Renal cortical epithelial cell (primary cell): Measurements from ENCODE around the gene SNED1. TPM values are rescaled to one million over a fixed set of nuclear protein-coding genes. Genes with fewer than 3 reads are reported as not detected.

Experiments used
- DNase-seq: peaks from one replicate; pipeline ENCODE4 v3.0.0-alpha.2; 2011; ENCODE audit warnings: low read depth
- total RNA-seq: library from RNA; depleted of rRNA; stranded (reverse); fragments of >200 nt; gene quantifications from 2 replicates; pipeline ENCODE4 v1.2.3, GENCODE V29; 2014

Gene SNED1
- total RNA-seq, 1 donor from 2014 or later, result 4.2 TPM

GRCh38 chr2:241128266-241128665, 129.8 kb downstream of the SNED1 start:
- no peak for DNase-seq

- DNase-seq, result no peak
These were observed 130.9 kb downstream of the SNED1 start for GRCh38 chr2:241129086-241129871.

GRCh38 chr2:241130316-241130715, 131.9 kb downstream of the SNED1 start:
- no peak for DNase-seq

GRCh38 chr2:241131531-241131930, 133.1 kb downstream of the SNED1 start:
- DNase-seq, result no peak

GRCh38 chr2:241132538-241133435, 134.4 kb downstream of the SNED1 start:
- no peak for DNase-seq

GRCh38 chr2:241133436-241133820, 135.0 kb downstream of the SNED1 start:
- DNase-seq, result no peak

- DNase-seq, result no peak
These were observed 136.3 kb downstream of the SNED1 start for GRCh38 chr2:241134711-241135110.

GRCh38 chr2:241135737-241136136, 137.3 kb downstream of the SNED1 start:
- DNase-seq, result no peak

- no peak for DNase-seq
These were observed 137.8 kb downstream of the SNED1 start for GRCh38 chr2:241136191-241136590.

GRCh38 chr2:241136661-241137260, 138.3 kb downstream of the SNED1 start:
- no peak for DNase-seq

- no peak for DNase-seq
These were observed 139.1 kb downstream of the SNED1 start for GRCh38 chr2:241137276-241138190.

- DNase-seq, result no peak
These were observed 140.1 kb downstream of the SNED1 start for GRCh38 chr2:241138471-241138870.

- no peak for DNase-seq
These were observed 141.4 kb downstream of the SNED1 start for GRCh38 chr2:241139531-241140444.

GRCh38 chr2:241140445-241140840, 142.0 kb downstream of the SNED1 start:
- no peak for DNase-seq

- DNase-seq, result no peak
These were observed 142.9 kb downstream of the SNED1 start for GRCh38 chr2:241141214-241141770.

- DNase-seq, result no peak
These were observed 143.6 kb downstream of the SNED1 start for GRCh38 chr2:241142063-241142462.

GRCh38 chr2:241142593-241142992, 144.2 kb downstream of the SNED1 start:
- no peak for DNase-seq
